Activated T-helper 2 cell treated with anti-CD3 and anti-CD28 coated beads, Interferon-gamma antibody, Interleukin-2, Interleukin-4, amounts not matched to agents 10 μg/mL and 5 μg/mL and 100 μg/mL, durations not matched to agents 14 hours and 24 hours and 36 hours (primary cell): ENCODE data around the gene AQP5. TPM values are rescaled to one million over a fixed set of nuclear protein-coding genes. Genes with fewer than 3 reads are reported as not detected.
A peak's percentile ranks its signal among the peaks of the same experiment; 100 is the strongest.

Experiments used
- DNase-seq: peaks from one replicate; pipeline ENCODE4 v3.0.0; 2021; ENCODE audit warnings: low spot score
- H3K27ac Mint-ChIP-seq: one replicate; pipeline ENCODE4 v1.8.0; 2021; ENCODE audit warnings: mixed read lengths
- H3K27me3 Mint-ChIP-seq: one replicate; pipeline ENCODE4 v1.8.0; 2021; ENCODE audit warnings: low read depth, mixed read lengths
- H3K36me3 Mint-ChIP-seq: one replicate; pipeline ENCODE4 v1.8.0; 2021; ENCODE audit warnings: low read depth, mixed read lengths
- H3K4me1 Mint-ChIP-seq: one replicate; pipeline ENCODE4 v1.8.0; 2021; ENCODE audit warnings: low read depth, mixed read lengths
- H3K4me3 Mint-ChIP-seq: one replicate; pipeline ENCODE4 v1.8.0; 2021; ENCODE audit warnings: low read depth, mild to moderate bottlenecking, moderate library complexity, mixed read lengths
- H3K9me3 Mint-ChIP-seq: one replicate; pipeline ENCODE4 v1.8.0; 2021; ENCODE audit warnings: mixed read lengths
- intact Hi-C: fragments of 100-400 bp; cut with micrococcal nuclease; formaldehyde crosslinking; loops from one replicate; pipeline ENCODE4 v1.15.1; 2023
- total RNA-seq: library from RNA; stranded (reverse); gene quantifications from 2 replicates; pipeline ENCODE4 v1.2.3, GENCODE V29; 2022

Gene AQP5
- total RNA-seq, 1 donor from 2014 or later = not detected

DNA sequence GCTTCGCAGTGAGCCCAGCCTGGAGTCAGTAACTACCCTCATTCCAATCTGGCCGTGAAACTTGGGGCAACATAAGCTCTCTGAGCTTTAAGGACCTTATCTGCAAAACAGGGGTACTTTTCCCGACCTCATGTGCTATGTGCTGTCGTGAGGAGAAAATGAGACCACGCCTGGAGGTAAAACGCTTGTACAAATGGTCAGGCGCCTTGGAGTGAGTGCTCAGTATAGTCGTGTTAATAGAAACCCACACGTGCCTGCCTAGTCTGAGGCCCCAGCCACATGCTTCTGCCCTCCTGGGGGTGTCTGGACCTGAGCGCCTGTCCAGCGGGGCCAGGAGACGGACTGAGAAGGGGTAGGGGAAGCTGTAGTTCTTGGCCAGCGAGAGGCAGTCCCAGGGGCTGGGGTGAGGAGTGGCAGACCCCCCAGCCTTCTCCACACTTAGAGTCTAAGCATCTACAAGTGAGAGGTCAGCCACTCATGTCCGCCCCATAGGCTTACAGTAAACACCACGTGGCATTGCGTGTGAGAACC is 4.9 kb downstream of the AQP5 start:
- H3K27me3 Mint-ChIP-seq = peaks cover 32% of the 10 kb centered on the region
- no peak for DNase-seq
- H3K4me3 Mint-ChIP-seq = no peak overlapping the region
- no peaks in the 10 kb centered on the region for H3K36me3 Mint-ChIP-seq
- no peaks in the 10 kb centered on the region for H3K9me3 Mint-ChIP-seq
- H3K27ac Mint-ChIP-seq = no peak overlapping the region
- intact Hi-C loops = loop anchor here (1.0 kb wide), 2 partner anchors 90 to 104 kb away; no protein-coding TSS in a partner anchor
- peaks cover 6% of the 10 kb centered on the region for H3K4me1 Mint-ChIP-seq

GRCh38 chr12:49967042-49967776 is 5.5 kb downstream of the AQP5 start:
- H3K27ac Mint-ChIP-seq = no peak overlapping the region
- intact Hi-C loops = loop anchor here (1.0 kb wide), 2 partner anchors 89 to 103 kb away; no protein-coding TSS in a partner anchor
- peak; percentile 86 for DNase-seq
- H3K4me3 Mint-ChIP-seq = peak overlapping the region; percentile 63
- peaks cover 32% of the 10 kb centered on the region for H3K27me3 Mint-ChIP-seq
- no peaks in the 10 kb centered on the region for H3K9me3 Mint-ChIP-seq
- H3K36me3 Mint-ChIP-seq = no peaks in the 10 kb centered on the region
- peaks cover 6% of the 10 kb centered on the region for H3K4me1 Mint-ChIP-seq

DNA sequence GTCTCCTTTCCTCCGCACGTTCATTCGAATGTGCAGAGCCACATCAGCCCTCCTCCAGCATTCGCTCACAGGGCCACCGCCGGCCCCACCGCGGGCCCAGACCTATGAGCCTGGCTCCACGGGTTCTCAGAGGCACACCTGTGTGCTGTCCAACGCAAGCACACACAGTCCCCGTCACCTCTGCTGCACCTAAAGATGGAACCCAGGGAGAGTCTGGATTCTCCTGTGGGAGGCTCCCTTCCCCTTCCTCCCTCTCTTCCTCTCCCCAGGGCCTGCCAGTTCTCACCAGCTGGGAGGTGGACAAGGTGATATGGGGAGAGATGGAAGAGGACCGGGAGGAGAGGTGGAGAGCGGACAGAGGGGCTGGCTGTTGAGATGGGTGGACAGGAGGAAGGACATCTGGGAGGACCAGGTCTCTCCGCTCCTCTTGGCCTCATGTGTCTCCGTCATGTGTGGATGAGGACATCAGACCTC is 6.1 kb downstream of the AQP5 start:
- peaks cover 6% of the 10 kb centered on the region for H3K4me1 Mint-ChIP-seq
- peak overlapping the region; percentile 63 for H3K4me3 Mint-ChIP-seq

GRCh38 chr12:49968471-49968870 is 6.8 kb downstream of the AQP5 start:
- H3K4me3 Mint-ChIP-seq = no peak overlapping the region
- no peak overlapping the region for H3K27ac Mint-ChIP-seq
- H3K27me3 Mint-ChIP-seq = peaks cover 23% of the 10 kb centered on the region
- no peaks in the 10 kb centered on the region for H3K36me3 Mint-ChIP-seq
- H3K4me1 Mint-ChIP-seq = peaks cover 6% of the 10 kb centered on the region
- no peaks in the 10 kb centered on the region for H3K9me3 Mint-ChIP-seq
- DNase-seq = no peak
- intact Hi-C loops = no loop called here

More for the DNA sequence above, 6.1 kb downstream of the AQP5 start:
- no peak for DNase-seq
- intact Hi-C loops = loop anchor here (1.0 kb wide), 2 partner anchors 88 to 102 kb away; no protein-coding TSS in a partner anchor
- Mint-ChIP-seq H3K36me3 (no peaks in the 10 kb centered on the region), H3K27me3 (peaks cover 27% of the 10 kb centered on the region), H3K27ac (no peak overlapping the region), H3K9me3 (no peaks in the 10 kb centered on the region)

GRCh38 chr12:49969027-49969426 is 7.4 kb downstream of the AQP5 start:
- H3K27ac Mint-ChIP-seq = no peak overlapping the region
- DNase-seq = no peak
- intact Hi-C loops = no loop called here

DNA sequence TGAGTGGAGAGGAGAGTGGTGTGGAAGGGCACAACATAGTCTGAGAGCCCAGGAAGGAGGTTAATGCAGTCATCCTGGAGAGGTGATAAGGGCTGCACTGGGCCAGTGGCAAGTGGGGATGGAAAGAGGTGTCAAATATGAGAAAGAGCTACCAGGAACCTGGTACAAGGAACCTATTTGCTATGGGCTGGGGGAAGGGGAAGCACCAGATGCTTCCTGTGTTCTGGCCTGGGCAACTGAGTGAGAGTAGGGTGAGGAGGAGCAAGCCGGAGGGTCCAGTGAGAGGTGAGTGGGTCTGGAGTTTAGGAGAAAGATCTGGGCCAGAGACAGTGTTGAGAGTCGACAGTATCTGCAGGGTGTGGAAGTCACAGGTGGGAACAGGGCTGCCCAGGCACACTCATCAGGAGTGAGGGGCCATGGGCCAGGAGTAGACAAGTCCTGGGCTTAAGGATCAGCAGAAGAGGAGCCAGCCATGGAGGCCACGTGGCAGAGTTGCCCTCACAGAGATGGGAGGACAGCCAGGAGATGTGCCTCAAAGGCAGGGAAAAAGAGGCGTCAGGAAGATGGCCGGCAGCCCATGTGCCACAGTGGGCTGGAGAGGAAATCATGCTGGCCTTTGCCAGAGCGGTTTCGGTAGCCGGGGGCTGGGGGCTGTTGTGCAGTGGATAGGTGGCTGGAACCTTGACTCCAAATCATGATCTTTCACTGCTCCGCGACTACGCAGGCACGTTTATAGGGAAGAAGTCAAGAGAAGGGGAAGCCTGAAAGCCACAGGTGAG is 8.2 kb downstream of the AQP5 start:
- Mint-ChIP-seq H3K4me1 (peaks cover 6% of the 10 kb centered on the region), H3K36me3 (no peaks in the 10 kb centered on the region), H3K9me3 (no peaks in the 10 kb centered on the region), H3K27me3 (peaks cover 13% of the 10 kb centered on the region), H3K4me3 (no peak overlapping the region), H3K27ac (no peak overlapping the region)
- intact Hi-C loops = no loop called here
- no peak for DNase-seq

More at GRCh38 chr12:49969027-49969426, 7.4 kb downstream of the AQP5 start:
- H3K36me3 Mint-ChIP-seq = no peaks in the 10 kb centered on the region
- H3K27me3 Mint-ChIP-seq = peaks cover 19% of the 10 kb centered on the region
- no peaks in the 10 kb centered on the region for H3K9me3 Mint-ChIP-seq
- H3K4me3 Mint-ChIP-seq = no peak overlapping the region
- peaks cover 6% of the 10 kb centered on the region for H3K4me1 Mint-ChIP-seq

DNA sequence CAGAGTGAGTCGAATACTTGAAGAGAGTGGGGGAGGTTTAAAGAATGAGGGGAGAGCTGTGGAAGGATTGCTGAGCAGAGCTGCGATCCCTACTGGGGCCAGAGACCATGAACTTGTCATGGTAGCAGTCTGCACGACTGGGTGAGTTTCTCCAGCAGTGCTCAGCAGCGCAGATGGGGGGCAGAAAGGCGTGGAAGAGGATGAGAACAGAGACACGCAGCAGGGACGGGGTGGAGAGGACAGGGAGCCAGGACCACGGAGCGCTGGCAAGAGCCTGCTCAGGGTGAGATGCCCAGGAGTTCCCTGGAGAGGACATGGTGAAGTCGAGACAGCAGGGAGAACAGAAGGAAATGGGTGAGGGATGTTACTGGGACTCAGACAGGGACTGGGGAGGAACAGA is 9.0 kb downstream of the AQP5 start:
- H3K27ac Mint-ChIP-seq = no peak overlapping the region
- DNase-seq = no peak
- intact Hi-C loops = no loop called here
- no peak overlapping the region for H3K4me3 Mint-ChIP-seq
- H3K4me1 Mint-ChIP-seq = peaks cover 6% of the 10 kb centered on the region
- H3K36me3 Mint-ChIP-seq = no peaks in the 10 kb centered on the region
- H3K27me3 Mint-ChIP-seq = peaks cover 8% of the 10 kb centered on the region
- H3K9me3 Mint-ChIP-seq = no peaks in the 10 kb centered on the region

DNA sequence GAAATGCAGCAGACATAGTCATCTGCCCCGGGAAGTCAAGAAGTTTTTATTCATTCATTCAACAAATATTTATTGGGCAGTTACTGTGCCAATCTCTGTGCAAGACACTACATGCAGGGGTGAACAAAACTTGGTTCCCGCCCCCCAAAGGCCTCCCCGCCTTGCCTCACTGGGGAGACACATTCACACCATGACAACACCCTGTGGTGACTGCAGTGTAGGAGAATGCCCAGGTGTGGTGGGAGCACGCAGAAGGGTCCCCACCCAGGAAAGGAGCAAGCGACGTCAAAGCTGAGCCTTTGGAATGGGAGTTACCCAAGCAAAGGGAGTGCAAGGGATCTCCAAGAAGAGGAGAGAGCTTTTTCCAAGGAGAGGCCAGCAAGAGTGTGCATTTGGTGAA is 9.5 kb downstream of the AQP5 start:
- peaks cover 6% of the 10 kb centered on the region for H3K27me3 Mint-ChIP-seq
- intact Hi-C loops = no loop called here
- H3K27ac Mint-ChIP-seq = no peak overlapping the region
- H3K4me1 Mint-ChIP-seq = peaks cover 6% of the 10 kb centered on the region
- no peaks in the 10 kb centered on the region for H3K36me3 Mint-ChIP-seq
- no peak for DNase-seq
- H3K4me3 Mint-ChIP-seq = no peak overlapping the region
- no peaks in the 10 kb centered on the region for H3K9me3 Mint-ChIP-seq

- Mint-ChIP-seq H3K27ac (no peak overlapping the region), H3K9me3 (no peaks in the 10 kb centered on the region), H3K4me3 (no peak overlapping the region), H3K27me3 (peaks cover 1% of the 10 kb centered on the region), H3K4me1 (peaks cover 4% of the 10 kb centered on the region), H3K36me3 (no peaks in the 10 kb centered on the region)
- DNase-seq = no peak
- intact Hi-C loops = no loop called here
These were observed 10.5 kb downstream of the AQP5 start for GRCh38 chr12:49972129-49972528.

DNA sequence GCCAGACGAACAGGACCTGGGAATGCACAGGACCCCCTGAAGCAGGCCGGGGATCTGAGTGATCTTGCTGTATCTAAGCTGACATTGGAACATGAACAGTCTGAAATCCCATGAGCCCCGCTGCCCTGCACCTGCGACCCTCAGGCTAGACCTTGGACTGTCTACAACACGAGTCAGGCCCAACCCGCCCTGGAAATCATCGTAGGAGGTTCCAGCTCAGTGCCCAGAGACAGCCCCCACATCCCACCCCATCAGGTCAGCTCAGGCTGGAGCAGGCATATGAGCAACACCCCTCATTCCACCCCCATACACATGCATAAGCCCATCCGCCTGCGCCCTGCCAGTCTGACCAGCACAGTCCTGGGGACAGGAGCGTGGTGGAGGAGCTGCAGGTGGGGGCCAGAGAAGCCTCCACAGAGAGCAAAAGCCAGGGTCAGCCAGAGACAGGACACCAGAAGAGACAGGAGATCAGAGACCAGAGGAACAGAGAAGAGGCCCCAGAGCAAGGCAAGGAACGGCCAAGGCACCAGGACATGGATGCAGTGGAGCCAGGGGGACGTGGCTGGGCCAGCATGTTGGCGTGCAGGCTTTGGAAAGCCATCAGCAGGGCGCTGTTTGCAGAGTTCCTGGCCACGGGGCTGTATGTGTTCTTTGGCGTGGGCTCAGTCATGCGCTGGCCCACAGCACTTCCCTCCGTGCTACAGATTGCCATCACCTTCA is 11.1 kb downstream of the AQP5 start, which contains the start of gene AQP6:
Gene AQP6 (plus strand): TSS at position 307 of the 720 bp plus-strand sequence. CDS start 227 bp downstream, at position 534.
- H3K36me3 Mint-ChIP-seq = no peaks in the 10 kb centered on the region
- intact Hi-C loops = no loop called here
- H3K27ac Mint-ChIP-seq = no peak within 1 kb of the TSS
- no peak for DNase-seq
- no peaks in the 10 kb centered on the region for H3K9me3 Mint-ChIP-seq
- H3K27me3 Mint-ChIP-seq = peaks cover 1% of the 10 kb centered on the region
- H3K4me1 Mint-ChIP-seq = no peaks in the 10 kb centered on the region
- no peak within 1 kb of the TSS for H3K4me3 Mint-ChIP-seq

GRCh38 chr12:49973361-49973830 is 11.7 kb downstream of the AQP5 start:
- no peak for DNase-seq
- no peaks in the 10 kb centered on the region for H3K4me1 Mint-ChIP-seq
- no peak overlapping the region for H3K4me3 Mint-ChIP-seq
- H3K36me3 Mint-ChIP-seq = no peaks in the 10 kb centered on the region
- peaks cover 1% of the 10 kb centered on the region for H3K27me3 Mint-ChIP-seq
- no peaks in the 10 kb centered on the region for H3K9me3 Mint-ChIP-seq
- H3K27ac Mint-ChIP-seq = no peak overlapping the region
- intact Hi-C loops = no loop called here

DNA sequence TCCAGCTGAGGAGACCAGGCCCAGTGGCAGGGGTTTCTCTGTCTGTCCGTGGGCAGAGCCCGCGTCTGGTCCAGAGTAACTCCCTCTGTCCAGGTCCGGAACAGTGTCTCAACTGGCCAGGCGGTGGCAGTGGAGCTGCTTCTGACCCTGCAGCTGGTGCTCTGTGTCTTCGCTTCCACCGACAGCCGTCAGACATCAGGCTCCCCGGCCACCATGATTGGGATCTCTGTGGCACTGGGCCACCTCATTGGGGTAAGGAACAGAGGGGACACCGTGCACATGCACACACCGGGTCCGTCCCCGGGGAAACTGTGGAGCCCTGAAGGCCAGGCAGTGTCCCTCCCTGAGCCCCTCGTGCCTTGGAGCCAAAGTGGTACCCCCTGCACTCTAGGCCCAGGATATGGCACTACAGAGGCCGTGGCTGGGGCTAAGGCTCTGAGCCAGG is 12.6 kb downstream of the AQP5 start:
- no peak for DNase-seq
- Mint-ChIP-seq H3K27me3 (no peaks in the 10 kb centered on the region), H3K4me3 (no peak overlapping the region), H3K27ac (no peak overlapping the region), H3K4me1 (no peaks in the 10 kb centered on the region), H3K9me3 (no peaks in the 10 kb centered on the region), H3K36me3 (no peaks in the 10 kb centered on the region)
- intact Hi-C loops = no loop called here
